Naive thymus-derived CD8-positive, alpha-beta T cell (primary cell): ENCODE measurements around the gene NOTCH2NLA. TPM values are rescaled to one million over a fixed set of nuclear protein-coding genes. Genes with fewer than 3 reads are reported as not detected.
"Not testable (repeated sequence)": the region's sequence is repeated elsewhere in the genome, so short reads cannot be mapped to it uniquely, and the experiment has no call there.

ENCODE experiments used
- ATAC-seq, 2 donors: fragments of 150-1000 bp; cut with Tn5 transposase in 1 of 2; sonication (Bioruptor Pico), chemical (Tn5 transposase) in 1 of 2; 1 replicate in 1 of 2; 2 replicates in 1 of 2; pipeline ENCODE4 v1.10.0; 2021; ENCODE audit warnings: mild to moderate bottlenecking in 2 of 2, moderate library complexity in 2 of 2
- POLR2A ChIA-PET: fragments of 350-600 bp; sonication (Branson Sonifier 250); formaldehyde crosslinking; loops from one replicate; lab custom pipeline; 2021; ENCODE audit warnings: antibody characterized with exemption; lab: Charles Lee
- DNase-seq, 10 donors: peaks; one replicate each; pipeline versions ENCODE4 v3.0.0 to v3.0.0-alpha.2; 2020 to 2022
- H3K27ac Mint-ChIP-seq, 10 donors: one replicate each; pipeline ENCODE4 v1.8.0; 2020 to 2022; ENCODE audit warnings: mild to moderate bottlenecking in 10 of 10, mixed read lengths in 10 of 10, moderate library complexity in 4 of 10, inconsistent platforms in 1 of 10
- H3K27me3 Mint-ChIP-seq, 5 donors: one replicate each; pipeline ENCODE4 v1.8.0; 2021 to 2022; ENCODE audit warnings: mixed read lengths in 5 of 5
- H3K36me3 Mint-ChIP-seq, 3 donors: one replicate each; pipeline ENCODE4 v1.8.0; 2020 to 2022; ENCODE audit warnings: mixed read lengths in 3 of 3, mild to moderate bottlenecking in 2 of 3, inconsistent platforms in 1 of 3
- H3K4me1 Mint-ChIP-seq, 4 donors: one replicate each; pipeline ENCODE4 v1.8.0; 2021 to 2022; ENCODE audit warnings: mixed read lengths in 4 of 4
- H3K4me3 Mint-ChIP-seq, 10 donors: one replicate each; pipeline ENCODE4 v1.8.0; 2020 to 2022; ENCODE audit warnings: mild to moderate bottlenecking in 10 of 10, mixed read lengths in 10 of 10, moderate library complexity in 6 of 10, inconsistent platforms in 1 of 10
- H3K9me3 Mint-ChIP-seq, 9 donors: one replicate each; pipeline ENCODE4 v1.8.0; 2020 to 2022; ENCODE audit warnings: mixed read lengths in 9 of 9, mild to moderate bottlenecking in 3 of 9, inconsistent platforms in 1 of 9, moderate library complexity in 1 of 9
- polyA plus RNA-seq, 3 donors: library from polyadenylated mRNA; unstranded; fragments of 300-500 nt; fragmentation: Illumina TruSeq; gene quantifications; one replicate each; pipeline ENCODE4 v1.2.3, GENCODE V29; 2021
- total RNA-seq, 8 experiments: library from RNA in 2 of 8; stranded (reverse) in 2 of 8; gene quantifications; one replicate each; pipeline ENCODE4 v1.2.3 and lab custom pipeline; 2021 to 2026

NOTCH2NLA gene
- total and polyA plus RNA-seq, 5 experiments from 2014 or later, result 11.9 to 62.9 (median 13.4) TPM

DNA sequence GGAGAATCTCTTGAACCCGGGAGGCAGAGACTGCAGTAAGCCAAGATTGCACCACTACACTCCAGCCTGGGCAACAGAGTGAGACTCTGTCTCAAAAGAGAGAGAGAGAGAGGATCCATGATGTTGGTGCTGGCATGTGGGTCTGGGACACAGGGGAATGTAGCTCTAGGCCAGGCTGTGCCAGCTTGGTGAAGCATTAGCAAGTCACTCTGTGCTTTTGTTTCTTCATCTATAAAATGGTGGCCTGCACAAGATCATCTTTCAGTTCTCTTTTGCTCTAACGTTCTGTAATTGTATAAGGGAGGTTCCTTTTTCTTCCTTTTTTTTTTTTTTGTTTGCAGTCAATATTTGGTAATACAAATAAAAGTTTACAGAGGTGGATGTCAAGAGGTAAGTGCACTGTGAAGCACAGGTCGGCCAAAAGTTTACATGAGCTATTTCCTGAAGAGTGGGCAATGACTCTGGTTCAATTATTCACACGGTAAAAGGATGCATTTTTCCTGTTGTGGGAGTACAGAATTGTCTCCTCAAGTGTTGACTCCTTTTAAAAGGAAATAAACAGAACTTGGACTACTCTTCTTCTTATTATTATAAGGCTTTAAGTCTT is 24.5 kb upstream of the NOTCH2NLA start:
- ATAC-seq, DNase-seq, H3K36me3 Mint-ChIP-seq, H3K27ac Mint-ChIP-seq, H3K4me3 Mint-ChIP-seq, POLR2A ChIA-PET, H3K4me1 Mint-ChIP-seq, H3K9me3 Mint-ChIP-seq, H3K27me3 Mint-ChIP-seq: not testable (repeated sequence)

GRCh38 chr1:146251523-146251922 is 22.7 kb upstream of the NOTCH2NLA start:
- POLR2A ChIA-PET, H3K36me3 Mint-ChIP-seq, H3K9me3 Mint-ChIP-seq, DNase-seq, H3K27ac Mint-ChIP-seq, ATAC-seq, H3K27me3 Mint-ChIP-seq, H3K4me1 Mint-ChIP-seq, H3K4me3 Mint-ChIP-seq: not testable (repeated sequence)

DNA sequence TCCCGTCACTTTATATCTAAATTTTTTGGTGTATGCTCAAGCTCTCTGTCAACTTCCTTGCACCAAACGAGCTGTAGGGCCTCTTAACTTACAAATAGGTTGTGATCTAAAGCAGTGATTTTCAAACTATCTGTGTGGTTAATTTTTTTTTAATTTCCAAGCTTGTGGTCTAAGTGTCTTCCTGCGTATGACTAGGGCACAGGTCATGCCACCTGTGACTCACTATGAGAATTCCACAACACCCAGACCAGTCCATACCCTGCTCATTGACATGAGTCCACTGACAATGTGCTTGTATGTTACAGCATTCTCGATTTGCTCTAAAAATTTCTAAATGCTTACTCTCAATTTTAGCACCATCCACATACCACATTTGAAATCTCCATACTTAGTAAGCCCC is 19.8 kb upstream of the NOTCH2NLA start:
- H3K4me1 Mint-ChIP-seq, H3K27ac Mint-ChIP-seq, DNase-seq, H3K36me3 Mint-ChIP-seq, POLR2A ChIA-PET, H3K4me3 Mint-ChIP-seq, H3K9me3 Mint-ChIP-seq, H3K27me3 Mint-ChIP-seq: not testable (repeated sequence)
- ATAC-seq, result peak; percentile 50 to 68

- H3K36me3 Mint-ChIP-seq, ATAC-seq, H3K9me3 Mint-ChIP-seq, H3K4me3 Mint-ChIP-seq, H3K4me1 Mint-ChIP-seq, DNase-seq, POLR2A ChIA-PET, H3K27me3 Mint-ChIP-seq, H3K27ac Mint-ChIP-seq: not testable (repeated sequence)
These were observed 7.8 kb upstream of the NOTCH2NLA start for GRCh38 chr1:146236626-146237025.

DNA sequence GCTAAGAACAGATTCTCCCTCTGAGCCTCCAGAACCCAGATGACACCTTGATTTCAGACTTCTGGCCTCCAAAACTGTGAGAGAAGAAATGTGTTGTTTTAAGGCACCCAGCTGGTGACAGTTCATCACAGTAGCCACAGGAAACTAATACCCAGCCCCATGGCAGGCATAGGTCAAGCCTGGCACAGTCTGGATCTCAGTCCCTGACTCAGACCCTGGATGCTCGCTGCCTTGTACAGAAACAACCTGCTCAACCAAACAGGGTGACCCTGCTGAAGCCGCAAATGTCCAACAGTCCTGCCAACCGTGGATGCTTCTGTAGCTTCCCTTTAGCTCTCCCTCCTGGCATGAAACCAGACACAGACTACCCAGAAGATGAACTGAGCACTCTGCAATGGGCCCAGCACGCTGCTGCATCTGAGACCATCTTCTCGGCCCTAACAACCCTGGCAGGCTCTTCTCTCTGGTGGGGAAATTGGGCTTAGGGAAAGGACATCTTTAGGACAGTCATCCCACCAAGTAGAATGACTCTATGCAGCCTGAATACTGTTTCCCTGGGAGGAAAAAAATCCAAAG is 7.3 kb upstream of the NOTCH2NLA start:
- H3K4me3 Mint-ChIP-seq, POLR2A ChIA-PET, H3K27me3 Mint-ChIP-seq, H3K27ac Mint-ChIP-seq, H3K36me3 Mint-ChIP-seq, H3K4me1 Mint-ChIP-seq, ATAC-seq, H3K9me3 Mint-ChIP-seq, DNase-seq: not testable (repeated sequence)

GRCh38 chr1:146228144-146228682 is 608 bp downstream of the NOTCH2NLA start:
- ATAC-seq, result peak; percentile 57 to 77
- H3K27me3 Mint-ChIP-seq, H3K9me3 Mint-ChIP-seq, H3K36me3 Mint-ChIP-seq, H3K4me1 Mint-ChIP-seq, H3K27ac Mint-ChIP-seq, POLR2A ChIA-PET: not testable (repeated sequence)
- peak overlapping the region; percentile 52 to 80 (median 68) for H3K4me3 Mint-ChIP-seq
- peak in 7 of 10 donors; percentile 0 to 45 (median 24) for DNase-seq

- H3K36me3 Mint-ChIP-seq, DNase-seq, H3K4me1 Mint-ChIP-seq, H3K9me3 Mint-ChIP-seq, ATAC-seq, POLR2A ChIA-PET, H3K4me3 Mint-ChIP-seq, H3K27me3 Mint-ChIP-seq, H3K27ac Mint-ChIP-seq: not testable (repeated sequence)
These were observed 54.3 kb downstream of the NOTCH2NLA start for GRCh38 chr1:146174531-146174930.

GRCh38 chr1:146167740-146168139 is 61.1 kb downstream of the NOTCH2NLA start:
- H3K4me3 Mint-ChIP-seq, ATAC-seq, H3K4me1 Mint-ChIP-seq, DNase-seq, POLR2A ChIA-PET, H3K36me3 Mint-ChIP-seq, H3K27me3 Mint-ChIP-seq, H3K27ac Mint-ChIP-seq, H3K9me3 Mint-ChIP-seq: not testable (repeated sequence)

DNA sequence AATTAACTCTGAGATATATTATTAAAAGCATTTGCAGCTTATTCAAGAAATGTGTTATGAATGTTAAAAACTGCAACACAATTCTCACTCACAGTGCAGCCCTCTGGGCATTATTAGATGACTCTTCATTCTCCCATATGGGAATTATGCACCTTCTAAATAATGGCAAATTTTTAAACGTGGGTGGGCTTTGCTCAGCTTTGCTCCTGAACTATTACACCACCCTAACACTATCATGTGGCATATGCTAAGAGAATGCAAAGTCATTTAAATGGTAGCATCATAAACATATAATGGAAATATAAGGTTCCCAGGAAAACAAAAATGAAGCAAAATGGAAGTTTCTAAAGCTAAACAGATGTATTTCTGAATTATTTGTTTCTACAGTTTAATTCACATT is 61.5 kb downstream of the NOTCH2NLA start:
- H3K36me3 Mint-ChIP-seq, H3K4me3 Mint-ChIP-seq, H3K27ac Mint-ChIP-seq, DNase-seq, POLR2A ChIA-PET, H3K4me1 Mint-ChIP-seq, H3K27me3 Mint-ChIP-seq, H3K9me3 Mint-ChIP-seq, ATAC-seq: not testable (repeated sequence)

DNA sequence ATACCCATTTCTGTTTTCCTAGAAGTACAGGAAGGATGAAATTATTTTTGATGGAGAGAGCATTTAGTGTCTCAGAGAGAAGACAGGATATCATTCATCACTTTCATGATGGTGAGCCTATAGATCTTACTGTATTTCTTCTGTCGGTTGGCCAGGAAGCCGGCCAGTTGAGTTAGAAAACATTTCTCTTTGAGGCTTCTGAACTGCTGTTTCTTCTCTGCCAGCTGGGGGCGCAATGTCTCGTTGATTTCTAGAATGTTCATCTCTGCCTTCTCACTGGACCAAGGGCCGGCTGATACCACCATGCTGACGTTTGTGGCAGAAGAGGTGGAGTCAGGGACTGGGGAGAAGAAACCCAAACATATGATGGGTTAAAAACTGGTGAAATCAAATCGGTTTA is 84.4 kb downstream of the NOTCH2NLA start, which contains the start of gene NBPF10:
Gene NBPF10 (minus strand): TSS at position 340 of the 400 bp plus-strand sequence. CDS start 35 bp downstream, at position 305.
- ATAC-seq, H3K4me3 Mint-ChIP-seq, H3K27ac Mint-ChIP-seq, H3K36me3 Mint-ChIP-seq, H3K4me1 Mint-ChIP-seq, POLR2A ChIA-PET, H3K9me3 Mint-ChIP-seq, H3K27me3 Mint-ChIP-seq: not testable (repeated sequence)
- DNase-seq, result peak in 3 of 10 donors; percentile 4 to 8 (median 5)

Other genes with a start within 250 kb of the NOTCH2NLA start
- gene TXNIP, start 232.4 kb downstream of the NOTCH2NLA start, total RNA-seq, result 100 to 1,000 TPM; 836 to 848 TPM
- gene TXNIP, start 232.4 kb downstream of the NOTCH2NLA start, polyA plus RNA-seq, result 1,000 to 10,000 TPM; 4,009 to 5,114 (median 5,016) TPM
- not detected for gene HJV, start 207.3 kb downstream of the NOTCH2NLA start, total RNA-seq
- gene HJV, start 207.3 kb downstream of the NOTCH2NLA start, polyA plus RNA-seq, result not detected
- gene NBPF10, start 84.2 kb downstream of the NOTCH2NLA start, total RNA-seq, result 1 to 10 TPM; 1.7 to 1.8 TPM
- under 1 TPM; 0.01 to 0.10 (median 0.02) TPM for gene NBPF10, start 84.2 kb downstream of the NOTCH2NLA start, polyA plus RNA-seq